Cardiac fibroblast (primary cell): Measurements from ENCODE around the gene UTS2B.

ENCODE experiments used
- DNase-seq, 2 donors: peaks; one replicate each; pipeline versions ENCODE4 v3.0.0 to v3.0.0-alpha.2; 2010; ENCODE audit warnings: low read depth in 2 of 2
- H3K4me3 ChIP-seq, 2 donors: replicated peaks in 1 of 2; 1 replicate in 1 of 2; 2 replicates in 1 of 2; pipeline ENCODE4 v1.5.1; 2011; ENCODE audit warnings: low read depth in 2 of 2, low read length in 2 of 2, mild to moderate bottlenecking in 2 of 2, moderate library complexity in 1 of 2
- CTCF ChIP-seq: IDR thresholded peaks from one replicate; pipeline ENCODE4 v1.5.1; 2011; ENCODE audit warnings: low read depth, mild to moderate bottlenecking, low read length, inconsistent platforms

The UTS2B gene

GRCh38 chr3:191355406-191355805 is 25.1 kb upstream of the UTS2B start:
- no peak for DNase-seq
- no peak overlapping the region for H3K4me3 ChIP-seq
- TF ChIP-seq CTCF: no peak

GRCh38 chr3:191353022-191353777 is 22.9 kb upstream of the UTS2B start:
- H3K4me3 ChIP-seq: no peak overlapping the region
- no peak for TF ChIP-seq CTCF
- no peak for DNase-seq

GRCh38 chr3:191352014-191352413 is 21.7 kb upstream of the UTS2B start:
- H3K4me3 ChIP-seq: no peak overlapping the region
- DNase-seq: no peak
- TF ChIP-seq CTCF: no peak

- H3K4me3 ChIP-seq: peak overlapping the region in 1 of 2 donors; percentile 28
- DNase-seq: peak; percentile 39 to 78
- TF ChIP-seq CTCF: no peak
Observed at GRCh38 chr3:191350396-191351090, 20.2 kb upstream of the UTS2B start.

- H3K4me3 ChIP-seq: no peak overlapping the region
- TF ChIP-seq CTCF: no peak
- DNase-seq: no peak
Observed at GRCh38 chr3:191348098-191348497, 17.8 kb upstream of the UTS2B start.

- no peak for TF ChIP-seq CTCF
- DNase-seq: no peak
- H3K4me3 ChIP-seq: no peak overlapping the region
Observed at GRCh38 chr3:191347228-191347627, 16.9 kb upstream of the UTS2B start.
